ENCODE measurements around the gene BZW2.

Gene BZW2

DNA sequence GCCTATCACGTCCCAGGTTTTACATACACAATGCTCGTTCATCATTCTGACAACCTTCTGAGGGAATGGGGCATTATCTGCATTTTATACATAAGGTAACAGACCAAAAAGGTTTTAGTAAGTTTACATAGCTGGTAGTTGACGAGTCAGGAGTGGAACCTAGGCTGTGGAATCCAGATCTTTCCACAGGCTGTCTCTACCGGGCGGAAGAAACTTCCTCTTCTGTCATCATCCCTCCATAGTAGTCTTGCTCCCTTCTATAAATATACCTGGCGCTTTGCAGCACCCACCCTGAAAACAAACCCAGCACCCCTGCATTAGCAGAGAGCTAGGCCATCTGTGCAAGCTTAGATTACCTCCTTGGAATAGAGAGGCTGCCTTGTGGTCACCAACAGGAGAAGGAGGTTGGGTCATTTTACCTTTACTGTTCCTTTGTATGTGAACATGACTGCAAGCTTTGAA lies 108.9 kb downstream of the BZW2 start:
- DNase-seq, result no peak

DNA sequence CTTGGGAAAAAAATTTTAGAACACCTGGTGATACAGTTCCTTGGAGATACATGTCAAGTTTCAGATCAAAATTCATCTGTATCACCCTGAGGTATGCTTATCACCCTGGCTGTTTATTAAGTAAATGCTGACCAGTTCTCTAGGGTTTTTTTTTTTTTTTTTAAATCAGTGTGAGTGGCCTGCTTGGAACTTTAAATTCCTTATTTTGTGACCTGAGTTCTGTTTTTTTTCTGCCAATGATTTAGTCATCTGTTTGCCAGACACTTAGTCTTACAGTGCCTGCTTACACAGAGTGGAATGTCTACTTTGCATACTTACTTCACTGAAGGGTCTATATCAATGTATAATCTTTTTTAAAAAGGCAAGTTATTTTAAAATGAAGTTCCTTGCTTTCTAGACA lies 109.4 kb downstream of the BZW2 start:
- DNase-seq, result no peak

All from T-helper 2 cell (primary cell).